Esophagus muscularis mucosa (tissue), 4 donors: ENCODE data around the gene GLYATL1. TPM values are rescaled to one million over a fixed set of nuclear protein-coding genes. Genes with fewer than 3 reads are reported as not detected.
"Not testable (repeated sequence)": the region's sequence is repeated elsewhere in the genome, so short reads cannot be mapped to it uniquely, and the experiment has no call there.

Experiments
- DNase-seq: peaks from one replicate; pipeline ENCODE4 v3.0.0-alpha.2; 2017; ENCODE audit errors: extremely low spot score
- H3K27ac ChIP-seq, 4 donors: fragments of 200-600 bp; sonication (generic); replicated peaks in 1 of 4; 1 replicate in 3 of 4; 2 replicates in 1 of 4; pipeline ENCODE4 v1.5.1; 2016 to 2019; ENCODE audit warnings: mild to moderate bottlenecking in 1 of 4
- H3K27me3 ChIP-seq, 4 donors: fragments of 200-600 bp; sonication (generic); one replicate each; pipeline versions ENCODE4 v1.5.1 to v1.6.0; 2016 to 2019
- H3K36me3 ChIP-seq, 4 donors: fragments of 200-600 bp; sonication (generic); one replicate each; pipeline ENCODE4 v1.5.1; 2016 to 2019
- H3K4me1 ChIP-seq, 4 donors: fragments of 200-600 bp; sonication (generic); one replicate each; pipeline ENCODE4 v1.5.1; 2016 to 2019
- H3K4me3 ChIP-seq, 4 donors: fragments of 200-600 bp; sonication (generic); 1 replicate in 2 of 4; 2 replicates in 2 of 4; pipeline ENCODE4 v1.5.1; 2016 to 2019; ENCODE audit warnings: mild to moderate bottlenecking in 4 of 4, moderate library complexity in 1 of 4
- H3K9me3 ChIP-seq, 4 donors: fragments of 200-600 bp; sonication (generic); 1 replicate in 3 of 4; 2 replicates in 1 of 4; pipeline ENCODE4 v1.5.1; 2016 to 2019
- POLR2A ChIP-seq: fragments of 450-650 bp; IDR thresholded peaks from one replicate; pipeline ENCODE4 v1.6.1; 2017; ENCODE audit warnings: antibody characterized with exemption, moderate library complexity, mild to moderate bottlenecking, low read depth
- WGBS: methylation state at CpG from one replicate; pipeline ENCODE4 v1.1.5; 2018; 5-methylcytosine and 5-hydroxymethylcytosine counted together
- intact Hi-C: fragments of 100-400 bp; cut with DNase I; formaldehyde crosslinking; loops from one replicate; pipeline ENCODE4 v1.15.1; 2023
- total RNA-seq, 4 donors: library from RNA; depleted of rRNA; stranded (reverse); fragments of >200 nt; gene quantifications; one replicate each; pipeline versions ENCODE4 v1.1.0 to v1.2.1, GENCODE V29; 2016

GLYATL1 gene
- total RNA-seq, 4 donors from 2014 or later: not detected

GRCh38 chr11:59000003-59000402 lies 60.7 kb downstream of the GLYATL1 start:
- Histone ChIP-seq H3K9me3 (no peaks in the 10 kb centered on the region), H3K4me3 (no peak overlapping the region), H3K27ac (no peak overlapping the region), H3K4me1 (no peaks in the 10 kb centered on the region), H3K27me3 (no peaks in the 10 kb centered on the region), H3K36me3 (no peaks in the 10 kb centered on the region)
- DNase-seq: no peak
- TF ChIP-seq POLR2A: no peak
- 74% methylated on average over 3 of the region's 3 CpGs for WGBS
- intact Hi-C loops: no loop called here

GRCh38 chr11:59002006-59002405 lies 62.7 kb downstream of the GLYATL1 start:
- DNase-seq, H3K9me3 ChIP-seq, H3K4me3 ChIP-seq, H3K4me1 ChIP-seq, intact Hi-C loops, H3K27ac ChIP-seq, H3K36me3 ChIP-seq, H3K27me3 ChIP-seq: not testable (repeated sequence)
- 5% methylated on average over 2 of the region's 2 CpGs for WGBS

Other genes starting within 250 kb of the GLYATL1 start
- gene GLYAT, start 207.5 kb upstream of the GLYATL1 start, total RNA-seq: not detected
- under 1 TPM in 1 of 4 donors, not detected in 3; 0.33 TPM for gene GLYATL2, start 94.8 kb upstream of the GLYATL1 start, total RNA-seq
- gene GLYATL1B, start 146.8 kb downstream of the GLYATL1 start, total RNA-seq: not detected
- under 1 TPM in 2 of 4 donors, not detected in 2; 0.13 to 0.46 TPM for gene FAM111B, start 167.7 kb downstream of the GLYATL1 start, total RNA-seq
- 10 to 100 TPM in 3 of 4 donors, 1 to 10 TPM in 1; 8.9 to 22.4 (median 17.6) TPM for gene FAM111A, start 203.4 kb downstream of the GLYATL1 start, total RNA-seq
- 1 to 10 TPM; 3.1 to 8.8 (median 4.5) TPM for gene DTX4, start 232.6 kb downstream of the GLYATL1 start, total RNA-seq